Spleen (tissue), 7 donors: ENCODE data around the gene EXOSC7.

Source experiments
- CTCF ChIP-seq, 11 experiments: fragments of 200-600 bp in 7 of 11; fragments of 450-650 bp in 4 of 11; sonication (generic) in 4 of 11; IDR thresholded peaks in 8 of 11; conservative IDR thresholded peaks in 3 of 11; 1 replicate in 7 of 11; 2 replicates in 4 of 11; pipeline versions ENCODE4 v1.4.0 to v1.8.0; 2016 to 2021; ENCODE audit warnings: antibody characterized with exemption in 11 of 11, inconsistent platforms in 4 of 11, mild to moderate bottlenecking in 1 of 11
- POLR2A ChIP-seq, 3 donors: fragments of 450-650 bp; IDR thresholded peaks; one replicate each; pipeline ENCODE4 v1.5.1; 2017; ENCODE audit warnings: antibody characterized with exemption in 3 of 3, mild to moderate bottlenecking in 1 of 3
- donor health status: DM: no; HTN: no; CAD: no; lungs with moderate emphysema.
- donor health status: DM: no; HTN: no; CAD: no.
- donor health status: DM: no; HTN: no; CAD: no.

- TF ChIP-seq CTCF (IDR thresholded peaks at IDR 0.05 in 8 of 11, conservative IDR thresholded peaks at IDR 0.05 in 3 of 11) (peak in 10 of 11 experiments; percentile 12 to 71 (median 56)), POLR2A (IDR thresholded peaks at IDR 0.05) (no peak)
These were observed 16.8 kb downstream of the EXOSC7 start for GRCh38 chr3:44992555-44993470.
